ENCODE results near the gene B4GALNT3.

Gene B4GALNT3

GRCh38 chr12:539540-540310 is 80.0 kb downstream of the B4GALNT3 start:
- DNase-seq (ENCODE audit: low spot score), result no peak

- DNase-seq (ENCODE audit: low spot score), result no peak
These were observed 82.1 kb downstream of the B4GALNT3 start for GRCh38 chr12:541676-542324.

GRCh38 chr12:542395-543113 is 82.8 kb downstream of the B4GALNT3 start:
- DNase-seq (ENCODE audit: low spot score), result no peak

- no peak for DNase-seq (ENCODE audit: low spot score)
These were observed 83.3 kb downstream of the B4GALNT3 start for GRCh38 chr12:543114-543451.

GRCh38 chr12:544142-544541 is 84.4 kb downstream of the B4GALNT3 start:
- DNase-seq (ENCODE audit: low spot score), result no peak

GRCh38 chr12:544941-545635 is 85.3 kb downstream of the B4GALNT3 start:
- no peak for DNase-seq (ENCODE audit: low spot score)

- DNase-seq (ENCODE audit: low spot score), result no peak
These were observed 86.1 kb downstream of the B4GALNT3 start for GRCh38 chr12:545835-546234.

GRCh38 chr12:546265-546919 is 86.7 kb downstream of the B4GALNT3 start:
- no peak for DNase-seq (ENCODE audit: low spot score)

GRCh38 chr12:546920-547845 is 87.4 kb downstream of the B4GALNT3 start:
- DNase-seq (ENCODE audit: low spot score), result peak; percentile 85

GRCh38 chr12:547883-548470 is 88.2 kb downstream of the B4GALNT3 start:
- DNase-seq (ENCODE audit: low spot score), result no peak

GRCh38 chr12:549476-550082 is 89.8 kb downstream of the B4GALNT3 start:
- DNase-seq (ENCODE audit: low spot score), result no peak

GRCh38 chr12:550473-551260 is 90.9 kb downstream of the B4GALNT3 start:
- no peak for DNase-seq (ENCODE audit: low spot score)

GRCh38 chr12:552466-552865 is 92.7 kb downstream of the B4GALNT3 start:
- no peak for DNase-seq (ENCODE audit: low spot score)

- no peak for DNase-seq (ENCODE audit: low spot score)
These were observed 93.7 kb downstream of the B4GALNT3 start for GRCh38 chr12:553216-554000.

- DNase-seq (ENCODE audit: low spot score), result no peak
These were observed 94.2 kb downstream of the B4GALNT3 start for GRCh38 chr12:554001-554285.

- no peak for DNase-seq (ENCODE audit: low spot score)
These were observed 96.8 kb downstream of the B4GALNT3 start for GRCh38 chr12:556498-556897.

GRCh38 chr12:558580-558979 is 98.8 kb downstream of the B4GALNT3 start:
- no peak for DNase-seq (ENCODE audit: low spot score)

- DNase-seq (ENCODE audit: low spot score), result no peak
These were observed 99.6 kb downstream of the B4GALNT3 start for GRCh38 chr12:559208-559905.

All from germinal center (tissue), 1 donor.